Neural cell (in vitro differentiated cells): Measurements from ENCODE around the gene PDE6D. TPM values are rescaled to one million over a fixed set of nuclear protein-coding genes. Genes with fewer than 3 reads are reported as not detected.

Source experiments
- H2AFZ ChIP-seq: fragments of 200-600, 300-800 bp; sonication (generic), shearing (Covaris generic); 2 replicates; pipeline ENCODE4 v1.6.0; 2014; ENCODE audit warnings: low read depth, mild to moderate bottlenecking, antibody characterized with exemption, low read length, moderate library complexity
- H3F3A ChIP-seq: fragments of 200-600 bp; shearing (Covaris generic); 2 replicates; pipeline ENCODE4 v1.6.1; 2016; ENCODE audit warnings: mild to moderate bottlenecking, moderate library complexity, mixed read lengths, antibody characterized with exemption, low read length; ENCODE audit not compliant: insufficient read depth, poor library complexity, severe bottlenecking
- H3K27ac ChIP-seq: fragments of 200-600, 300-800 bp; sonication (generic), shearing (Covaris generic); 2 replicates; pipeline ENCODE4 v1.5.1; 2014; ENCODE audit warnings: mild to moderate bottlenecking, low read length, moderate library complexity
- H3K27me3 ChIP-seq: fragments of 300-800, 200-600 bp; sonication (generic), shearing (Covaris generic); 2 replicates; pipeline ENCODE4 v1.6.0; 2014; ENCODE audit warnings: mild to moderate bottlenecking, low read depth, low read length, moderate library complexity; ENCODE audit not compliant: insufficient read depth
- H3K36me3 ChIP-seq: fragments of 300-800, 200-600 bp; sonication (generic), shearing (Covaris generic); 2 replicates; pipeline ENCODE4 v1.5.1; 2014; ENCODE audit warnings: mild to moderate bottlenecking, antibody characterized with exemption, low read length, moderate library complexity; ENCODE audit not compliant: insufficient read depth
- H3K4me2 ChIP-seq: fragments of 300-800, 200-600 bp; sonication (generic), shearing (Covaris generic); 2 replicates; pipeline ENCODE4 v1.6.0; 2014; ENCODE audit warnings: mild to moderate bottlenecking, low read length
- H3K4me3 ChIP-seq: fragments of 300-800, 200-600 bp; sonication (generic), shearing (Covaris generic); 2 replicates; pipeline ENCODE4 v1.5.1; 2014; ENCODE audit warnings: mild to moderate bottlenecking, low read length, moderate library complexity
- H3K79me2 ChIP-seq: fragments of 200-600 bp; shearing (Covaris generic); replicated peaks from 2 replicates; pipeline ENCODE4 v1.6.0; 2014; ENCODE audit warnings: mild to moderate bottlenecking, low read length, moderate library complexity; ENCODE audit not compliant: insufficient read depth
- H3K9ac ChIP-seq: fragments of 300-800, 200-600 bp; sonication (generic), shearing (Covaris generic); 2 replicates; pipeline ENCODE4 v1.6.1; 2016; ENCODE audit warnings: mild to moderate bottlenecking, low read length, mixed read lengths
- H3K9me2 ChIP-seq: fragments of 200-600 bp; shearing (Covaris generic); 2 replicates; pipeline ENCODE4 v1.6.1; 2016; ENCODE audit warnings: mild to moderate bottlenecking, low read length, mixed read lengths; ENCODE audit not compliant: insufficient read depth
- H3K9me3 ChIP-seq: fragments of 200-600, 300-800 bp; sonication (generic), shearing (Covaris generic); 2 replicates; pipeline ENCODE4 v1.6.1; 2016; ENCODE audit warnings: mild to moderate bottlenecking, mixed run types, low read length, moderate library complexity, mixed read lengths
- H4K20me1 ChIP-seq: fragments of 200-600 bp; shearing (Covaris generic); 2 replicates; pipeline ENCODE4 v1.6.1; 2016; ENCODE audit warnings: mild to moderate bottlenecking, mixed run types; ENCODE audit not compliant: insufficient read depth
- CTCF ChIP-seq: fragments of 450-650 bp; IDR thresholded peaks from 2 replicates; pipeline ENCODE4 v1.5.1; 2014; ENCODE audit warnings: antibody characterized with exemption, mild to moderate bottlenecking, moderate library complexity; ENCODE audit not compliant: poor library complexity, severe bottlenecking
- EP300 ChIP-seq: fragments of 450-650 bp; conservative IDR thresholded peaks from 2 replicates; pipeline ENCODE4 v1.6.1; 2014; ENCODE audit warnings: antibody characterized with exemption, mild to moderate bottlenecking, moderate library complexity; ENCODE audit not compliant: poor library complexity, severe bottlenecking
- EZH2 ChIP-seq: fragments of 200-600, 300-800 bp; shearing (Covaris generic), sonication (generic); IDR thresholded peaks from 2 replicates; pipeline ENCODE4 v1.6.1; 2014; ENCODE audit warnings: antibody characterized with exemption, low read length, borderline replicate concordance, mild to moderate bottlenecking; ENCODE audit not compliant: insufficient read depth, poor library complexity, severe bottlenecking
- MXI1 ChIP-seq: fragments of 450-650 bp; conservative IDR thresholded peaks from 2 replicates; pipeline ENCODE4 v1.6.1; 2014; ENCODE audit warnings: antibody characterized with exemption, mild to moderate bottlenecking; ENCODE audit not compliant: poor library complexity, severe bottlenecking
- POLR2AphosphoS5 ChIP-seq: IDR thresholded peaks from 2 replicates; pipeline ENCODE4 v1.6.1; 2012
- RAD21 ChIP-seq: fragments of 450-650 bp; conservative IDR thresholded peaks from 2 replicates; pipeline ENCODE4 v1.6.1; 2014; ENCODE audit warnings: antibody characterized with exemption, mild to moderate bottlenecking, moderate library complexity
- SMC3 ChIP-seq: fragments of 450-650 bp; conservative IDR thresholded peaks from 2 replicates; pipeline ENCODE4 v1.6.1; 2014; ENCODE audit warnings: antibody characterized with exemption, mild to moderate bottlenecking, moderate library complexity; ENCODE audit not compliant: poor library complexity
- TAF1 ChIP-seq: IDR thresholded peaks from 2 replicates; pipeline ENCODE4 v1.6.1; 2012; ENCODE audit warnings: low read depth
- polyA plus RNA-seq: library from polyadenylated mRNA; depleted of rRNA; stranded (reverse); fragments of >200 nt; gene quantifications from 2 replicates; pipeline ENCODE4 v1.2.3, GENCODE V29; 2014
- TF ChIP-seq, protein P1 (sequence below): IDR thresholded peaks from 2 replicates; pipeline ENCODE4 v1.6.1; 2012; ENCODE audit warnings: borderline replicate concordance

The PDE6D gene
- polyA plus RNA-seq, 1 donor from 2014 or later = 150 TPM

DNA sequence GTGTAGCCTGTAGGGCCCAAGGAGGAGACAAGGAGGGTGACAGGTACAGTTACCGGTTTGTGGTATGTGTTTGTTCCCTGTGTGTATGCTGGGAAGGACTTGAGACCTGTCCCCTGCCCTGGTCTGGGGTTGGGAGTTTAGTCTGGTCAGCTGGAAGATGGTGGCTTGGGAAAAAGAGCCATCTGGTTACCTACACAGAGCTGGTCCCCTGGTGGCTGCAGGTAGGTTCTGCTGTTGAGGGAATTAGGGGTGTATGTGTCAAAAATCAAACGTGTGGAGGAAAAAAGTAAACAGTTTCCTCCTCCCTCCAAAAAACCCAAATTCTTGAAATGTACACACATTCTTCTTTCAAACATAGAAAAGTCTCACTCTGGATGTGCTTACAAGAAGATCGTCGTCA lies 48.5 kb downstream of the PDE6D start (continued):
- TF ChIP-seq, protein P1, sequence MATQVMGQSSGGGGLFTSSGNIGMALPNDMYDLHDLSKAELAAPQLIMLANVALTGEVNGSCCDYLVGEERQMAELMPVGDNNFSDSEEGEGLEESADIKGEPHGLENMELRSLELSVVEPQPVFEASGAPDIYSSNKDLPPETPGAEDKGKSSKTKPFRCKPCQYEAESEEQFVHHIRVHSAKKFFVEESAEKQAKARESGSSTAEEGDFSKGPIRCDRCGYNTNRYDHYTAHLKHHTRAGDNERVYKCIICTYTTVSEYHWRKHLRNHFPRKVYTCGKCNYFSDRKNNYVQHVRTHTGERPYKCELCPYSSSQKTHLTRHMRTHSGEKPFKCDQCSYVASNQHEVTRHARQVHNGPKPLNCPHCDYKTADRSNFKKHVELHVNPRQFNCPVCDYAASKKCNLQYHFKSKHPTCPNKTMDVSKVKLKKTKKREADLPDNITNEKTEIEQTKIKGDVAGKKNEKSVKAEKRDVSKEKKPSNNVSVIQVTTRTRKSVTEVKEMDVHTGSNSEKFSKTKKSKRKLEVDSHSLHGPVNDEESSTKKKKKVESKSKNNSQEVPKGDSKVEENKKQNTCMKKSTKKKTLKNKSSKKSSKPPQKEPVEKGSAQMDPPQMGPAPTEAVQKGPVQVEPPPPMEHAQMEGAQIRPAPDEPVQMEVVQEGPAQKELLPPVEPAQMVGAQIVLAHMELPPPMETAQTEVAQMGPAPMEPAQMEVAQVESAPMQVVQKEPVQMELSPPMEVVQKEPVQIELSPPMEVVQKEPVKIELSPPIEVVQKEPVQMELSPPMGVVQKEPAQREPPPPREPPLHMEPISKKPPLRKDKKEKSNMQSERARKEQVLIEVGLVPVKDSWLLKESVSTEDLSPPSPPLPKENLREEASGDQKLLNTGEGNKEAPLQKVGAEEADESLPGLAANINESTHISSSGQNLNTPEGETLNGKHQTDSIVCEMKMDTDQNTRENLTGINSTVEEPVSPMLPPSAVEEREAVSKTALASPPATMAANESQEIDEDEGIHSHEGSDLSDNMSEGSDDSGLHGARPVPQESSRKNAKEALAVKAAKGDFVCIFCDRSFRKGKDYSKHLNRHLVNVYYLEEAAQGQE = no peak
- TF ChIP-seq SMC3 = no peak

DNA sequence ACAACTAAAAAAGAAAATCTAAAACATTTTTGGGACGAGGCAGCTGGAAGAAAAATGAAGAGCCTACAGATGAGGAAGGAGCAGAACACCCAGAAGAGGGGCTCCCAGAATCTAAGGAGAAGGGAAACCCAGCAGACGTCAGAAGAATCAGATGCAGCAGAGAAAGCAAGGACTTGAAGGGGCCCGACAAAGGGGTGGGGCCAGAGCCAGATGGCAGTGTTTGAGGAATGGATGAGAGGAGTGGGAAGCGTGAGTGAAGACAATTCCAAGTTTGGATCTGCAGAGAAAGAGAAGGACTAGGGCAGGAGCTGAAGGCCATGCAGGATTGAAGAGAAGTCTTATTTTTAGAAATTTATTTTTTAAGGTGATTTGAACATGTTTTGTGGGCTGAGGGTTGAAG lies 53.5 kb downstream of the PDE6D start:
- H4K20me1 ChIP-seq = no peaks in the 10 kb centered on the region
- no peak overlapping the region for H3K4me3 ChIP-seq
- H3K36me3 ChIP-seq = no peaks in the 10 kb centered on the region
- no peak overlapping the region for H3K27ac ChIP-seq
- no peaks in the 10 kb centered on the region for H3K27me3 ChIP-seq
- no peak for TF ChIP-seq MXI1
- no peak for TF ChIP-seq RAD21
- no peak overlapping the region for H2AFZ ChIP-seq
- no peaks in the 10 kb centered on the region for H3F3A ChIP-seq
- no peaks in the 10 kb centered on the region for H3K79me2 ChIP-seq
- no peaks in the 10 kb centered on the region for H3K9me2 ChIP-seq
- H3K9me3 ChIP-seq = no peaks in the 10 kb centered on the region
- H3K9ac ChIP-seq = no peak overlapping the region
- no peak overlapping the region for H3K4me2 ChIP-seq

DNA sequence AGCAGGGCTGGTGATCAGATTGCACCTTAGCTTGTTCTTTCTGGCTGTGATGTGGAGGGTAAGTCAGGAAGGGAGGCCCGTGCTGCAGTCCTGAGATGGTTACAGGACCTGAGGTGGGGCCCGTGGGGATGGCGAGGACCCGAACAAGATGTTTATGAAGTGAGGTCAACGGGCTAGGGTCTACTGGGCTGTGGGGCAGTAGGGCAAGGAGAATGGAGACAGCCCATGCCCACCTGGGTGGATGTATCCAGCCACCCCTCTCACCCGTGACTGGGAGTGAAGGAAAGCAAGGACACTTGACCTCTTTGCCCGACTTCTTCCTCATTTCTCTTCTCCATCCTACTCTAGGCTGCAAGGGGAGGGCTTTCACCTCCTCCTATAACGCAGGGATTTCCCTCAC lies 54.8 kb downstream of the PDE6D start:
- no peak overlapping the region for H2AFZ ChIP-seq
- no peak overlapping the region for H3K4me3 ChIP-seq
- H3K36me3 ChIP-seq = no peaks in the 10 kb centered on the region

More for the DNA sequence above, 54.8 kb downstream of the PDE6D start:
- H3K27ac ChIP-seq = no peak overlapping the region
- H4K20me1 ChIP-seq = no peaks in the 10 kb centered on the region
- no peaks in the 10 kb centered on the region for H3K9me3 ChIP-seq
- H3F3A ChIP-seq = no peaks in the 10 kb centered on the region
- H3K4me2 ChIP-seq = no peak overlapping the region
- H3K79me2 ChIP-seq = no peaks in the 10 kb centered on the region
- H3K27me3 ChIP-seq = no peaks in the 10 kb centered on the region
- no peaks in the 10 kb centered on the region for H3K9me2 ChIP-seq
- H3K9ac ChIP-seq = no peak overlapping the region
- TF ChIP-seq EZH2 (no peak), EP300 (no peak), RAD21 (no peak), TAF1 (no peak), POLR2AphosphoS5 (no peak), CTCF (no peak), SMC3 (no peak), MXI1 (no peak)
- TF ChIP-seq, protein P1 = no peak
